NCI-H1930 (cell line): ENCODE measurements around the gene IL1RAP.

Experiments
- DNase-seq, 2 experiments: peaks; one replicate each; lab custom pipeline; 2025; lab: John Stamatoyannopoulos, UW

IL1RAP gene

DNA sequence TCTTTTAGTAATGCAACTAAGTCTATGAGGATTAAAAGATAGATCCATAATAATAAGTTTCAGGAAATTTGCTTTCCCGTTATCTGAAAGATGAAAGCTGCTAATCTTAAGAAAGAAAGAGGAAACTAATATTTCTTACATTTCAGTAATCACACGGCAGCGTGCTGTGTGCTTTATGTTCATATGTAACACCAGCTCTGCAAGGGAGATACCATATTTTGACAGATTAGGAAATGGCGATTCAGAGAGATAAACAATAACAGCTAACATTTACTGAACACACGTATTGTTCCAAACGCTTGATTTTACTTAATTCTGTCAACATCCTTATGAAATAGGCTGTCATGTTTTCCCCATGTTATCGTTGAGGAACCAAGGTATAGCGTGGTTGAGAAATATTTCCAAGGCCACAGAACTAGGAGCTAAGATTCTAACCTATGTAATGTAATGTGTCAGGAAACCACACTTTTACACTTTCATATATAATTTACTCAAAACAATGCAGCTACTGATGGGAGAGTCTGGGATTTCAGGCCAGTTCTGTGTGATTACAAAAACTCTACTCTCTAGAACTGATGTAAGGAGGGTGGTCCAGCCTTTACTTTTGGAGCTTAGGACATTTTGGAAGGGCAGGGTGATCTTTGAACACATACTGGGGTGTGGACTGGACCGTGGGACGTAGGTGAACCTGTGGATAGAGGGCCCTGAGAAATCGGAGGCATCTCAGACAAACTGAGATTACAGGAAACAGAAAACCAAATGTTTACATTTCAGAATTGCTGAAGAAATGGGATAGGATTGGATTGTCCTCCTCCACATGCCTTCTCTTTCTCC is 100.6 kb downstream of the IL1RAP start:
- DNase-seq, result no peak

DNA sequence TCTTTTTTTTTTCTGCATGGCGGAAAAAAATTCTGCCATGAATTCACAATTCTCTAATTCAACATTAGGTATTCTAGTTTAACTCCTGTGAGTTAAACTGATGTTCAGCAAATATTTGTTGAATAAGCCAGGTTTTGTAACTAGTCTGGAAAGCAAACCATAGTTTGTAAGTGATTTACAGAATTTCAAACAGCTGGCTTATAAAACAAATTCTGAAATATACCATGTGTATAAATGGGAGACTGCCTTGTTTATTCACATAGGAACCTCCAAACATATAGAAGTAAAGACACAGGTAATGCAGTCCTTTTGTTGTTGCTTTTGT is 101.1 kb downstream of the IL1RAP start:
- peak in 1 of 2 experiments; percentile 23 for DNase-seq

DNA sequence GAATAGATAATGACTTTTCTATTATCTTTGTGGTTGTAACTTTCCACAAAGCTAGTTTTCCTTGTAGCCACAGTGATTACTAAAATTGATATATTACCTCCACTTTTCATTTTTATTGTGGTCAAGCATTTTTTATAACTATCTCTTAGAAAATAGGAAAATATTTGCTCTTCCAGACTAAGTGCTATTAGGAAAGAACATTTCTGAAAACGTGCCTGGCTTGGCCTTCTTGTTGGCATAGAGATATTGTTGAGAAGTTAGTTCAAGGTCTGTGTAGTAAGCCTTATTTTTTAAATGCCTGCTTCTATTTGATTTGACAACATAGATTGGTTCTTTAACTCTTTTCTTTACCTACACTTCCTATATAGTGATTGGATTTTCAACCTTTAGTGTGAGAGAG is 101.7 kb downstream of the IL1RAP start:
- peak in 1 of 2 experiments; percentile 23 for DNase-seq

DNA sequence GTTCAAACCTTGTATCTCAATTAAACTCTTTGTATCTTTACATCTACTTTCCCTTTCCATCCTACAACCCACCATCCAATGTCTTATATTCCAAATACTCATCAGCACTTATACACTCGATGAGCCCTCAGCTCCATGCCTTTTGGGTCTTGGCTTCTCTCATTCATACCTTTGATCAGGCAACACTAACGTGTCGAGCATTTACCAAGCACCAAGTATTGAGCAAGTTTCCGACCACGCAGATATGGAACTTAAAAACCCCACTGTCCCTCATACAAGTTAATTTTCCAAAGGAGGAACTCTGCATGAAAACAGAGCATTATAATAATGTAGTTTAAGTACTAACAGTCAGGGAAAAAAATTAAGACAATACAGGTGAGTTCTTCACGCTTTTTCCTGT is 102.8 kb downstream of the IL1RAP start:
- no peak for DNase-seq

DNA sequence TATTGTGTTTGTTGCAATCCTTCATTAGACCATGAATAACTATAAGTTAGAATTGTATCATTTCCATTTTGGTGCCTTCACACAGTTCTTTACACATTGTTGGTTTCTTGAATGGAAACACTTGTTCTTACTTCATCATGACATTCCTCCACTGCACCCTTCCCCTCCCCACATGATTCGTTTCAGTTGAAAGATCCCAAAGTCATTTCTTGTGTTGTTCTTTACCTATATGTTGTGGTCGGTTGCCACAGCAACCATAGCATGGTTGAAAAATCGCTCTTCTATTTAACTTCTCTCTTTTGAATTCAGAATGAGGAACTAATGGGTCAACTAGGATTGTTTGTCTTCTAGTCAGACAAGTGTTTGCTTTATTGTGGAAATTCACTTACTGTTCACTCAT is 103.3 kb downstream of the IL1RAP start:
- DNase-seq, result no peak

DNA sequence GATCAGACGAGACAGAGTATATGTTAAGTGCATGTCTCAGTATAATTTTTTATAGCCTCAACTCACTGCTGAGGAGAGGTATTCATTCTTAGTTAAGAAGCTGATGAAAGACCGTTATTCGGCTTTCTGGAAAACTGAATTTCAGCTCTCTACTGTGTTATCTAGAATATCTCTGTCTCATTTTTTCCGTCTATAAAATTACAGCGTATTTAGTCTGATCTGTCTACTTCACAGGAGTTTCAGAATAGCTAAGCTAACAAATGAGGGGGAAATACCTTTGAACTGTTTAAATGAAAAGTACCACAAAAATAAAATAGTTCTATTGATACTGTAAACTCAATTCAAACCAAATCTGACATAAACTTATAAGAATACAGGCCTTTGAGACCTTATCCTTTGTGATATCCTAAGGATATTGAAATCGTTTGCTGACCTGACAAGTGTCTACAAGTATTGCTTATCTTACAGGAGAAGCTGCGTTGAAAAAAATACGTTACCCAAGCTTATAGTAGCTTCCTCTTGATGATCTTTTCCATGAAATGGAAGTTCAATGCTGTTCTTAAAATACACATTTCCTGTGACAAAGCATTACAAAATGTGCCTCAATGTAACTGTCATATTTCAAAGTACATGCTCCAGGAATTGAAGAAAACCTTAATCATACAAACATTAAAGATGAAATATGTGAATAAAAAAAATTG is 104.6 kb downstream of the IL1RAP start:
- no peak for DNase-seq

DNA sequence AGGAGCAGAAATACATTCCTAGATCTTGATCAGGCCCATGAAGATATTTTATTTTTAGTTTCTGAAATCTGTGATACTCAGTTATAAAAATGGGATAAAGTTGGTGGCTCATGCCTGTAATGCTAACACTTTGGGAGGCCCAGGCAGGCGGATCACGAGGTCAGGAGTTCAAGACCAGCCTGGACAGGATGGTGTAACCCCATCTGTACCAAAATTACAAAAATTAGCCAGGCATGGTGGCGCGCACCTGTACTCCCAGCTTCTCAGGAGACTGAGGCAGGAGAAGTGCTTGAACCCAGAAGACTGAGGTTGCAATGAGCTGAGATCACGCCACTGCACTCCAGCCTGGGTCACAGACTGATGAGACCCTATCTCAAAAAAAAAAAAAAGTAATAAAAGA is 105.5 kb downstream of the IL1RAP start:
- no peak for DNase-seq

DNA sequence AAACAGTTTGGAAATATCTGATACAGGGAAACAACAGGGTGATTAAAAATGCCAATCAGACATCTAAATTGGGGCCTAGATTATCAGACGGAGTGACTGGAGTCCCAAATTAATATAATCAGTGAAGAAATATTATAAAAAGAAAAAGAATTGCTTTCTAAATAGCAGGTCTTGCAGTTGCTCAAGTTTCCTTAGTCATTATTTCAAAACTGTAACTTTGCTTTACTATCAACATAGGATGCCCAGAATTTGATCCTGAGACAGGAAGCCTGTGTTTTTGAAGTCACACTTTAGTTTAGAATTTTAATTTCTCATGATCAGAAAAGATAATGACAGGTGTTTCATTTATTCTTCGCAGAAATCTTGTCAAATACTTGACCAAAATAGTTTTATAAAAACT is 105.9 kb downstream of the IL1RAP start:
- no peak for DNase-seq

DNA sequence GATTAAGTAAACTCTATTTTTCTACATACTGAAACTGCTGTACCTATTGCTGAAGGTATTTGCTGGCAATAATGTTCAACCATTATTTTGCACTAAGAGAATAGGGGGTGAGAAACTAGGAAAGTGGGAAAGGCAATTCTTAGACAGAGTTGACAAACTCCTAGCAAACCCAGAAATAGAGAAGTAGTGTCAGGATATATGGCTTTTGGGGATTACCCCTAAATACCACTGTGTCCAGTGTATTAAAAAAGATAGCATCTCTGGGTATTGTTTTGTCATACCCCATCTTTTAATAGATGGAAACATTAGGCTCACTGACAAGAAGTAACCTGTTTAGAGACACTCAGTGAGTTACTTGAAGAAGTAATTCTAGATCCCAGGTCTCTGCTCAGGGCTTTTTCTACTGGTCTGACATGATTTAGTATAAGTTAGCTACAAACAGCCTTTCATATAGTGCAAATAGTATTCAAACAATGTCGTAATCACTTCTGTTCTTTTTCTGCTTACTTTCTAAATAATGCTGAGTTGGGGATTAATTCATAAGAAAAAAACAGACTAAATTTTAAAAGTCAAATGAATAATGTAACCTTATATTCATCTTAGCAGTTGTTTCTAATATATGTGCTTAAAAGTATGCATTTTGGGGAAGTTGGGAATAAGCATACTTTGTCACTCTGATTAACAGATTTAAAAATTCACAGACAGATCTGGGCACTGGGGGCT is 107.2 kb downstream of the IL1RAP start:
- no peak for DNase-seq

DNA sequence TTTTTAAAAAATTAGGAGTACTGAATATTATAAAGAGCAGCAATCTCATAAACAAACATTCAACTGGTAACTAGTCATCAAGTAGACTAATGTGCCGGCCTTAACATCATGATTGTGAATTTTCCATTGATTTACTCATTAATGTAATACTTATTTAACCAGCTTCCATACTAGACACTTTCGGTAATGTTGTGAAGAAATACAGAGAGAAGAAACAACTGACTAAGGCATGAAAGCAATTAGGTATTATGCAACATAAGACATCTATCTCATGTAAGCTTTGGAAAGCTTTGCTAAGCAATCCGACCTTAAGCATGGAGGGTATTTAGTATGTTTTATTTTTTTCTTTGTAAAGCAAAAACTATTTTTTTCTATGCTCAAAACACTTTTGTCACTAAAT is 108.0 kb downstream of the IL1RAP start:
- DNase-seq, result no peak

DNA sequence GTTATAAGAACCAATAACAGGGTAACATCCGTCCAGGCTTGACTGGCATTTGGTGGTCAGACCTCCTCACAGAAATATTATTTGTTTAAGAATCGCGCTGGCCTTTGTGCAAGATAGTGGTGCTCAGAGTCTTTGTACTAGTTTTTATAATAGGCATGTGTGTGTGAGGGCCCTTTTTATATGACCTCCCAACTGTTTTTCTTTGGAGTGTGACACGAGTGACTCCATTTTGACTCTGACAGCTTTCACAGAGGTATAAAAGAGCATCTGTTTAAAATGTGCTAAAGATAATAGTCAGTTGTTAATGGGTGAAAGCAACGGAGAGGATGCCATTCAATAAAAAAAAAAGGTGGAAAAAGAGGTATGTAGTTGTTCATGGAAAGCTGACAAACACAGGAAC is 110.4 kb downstream of the IL1RAP start:
- DNase-seq, result no peak

DNA sequence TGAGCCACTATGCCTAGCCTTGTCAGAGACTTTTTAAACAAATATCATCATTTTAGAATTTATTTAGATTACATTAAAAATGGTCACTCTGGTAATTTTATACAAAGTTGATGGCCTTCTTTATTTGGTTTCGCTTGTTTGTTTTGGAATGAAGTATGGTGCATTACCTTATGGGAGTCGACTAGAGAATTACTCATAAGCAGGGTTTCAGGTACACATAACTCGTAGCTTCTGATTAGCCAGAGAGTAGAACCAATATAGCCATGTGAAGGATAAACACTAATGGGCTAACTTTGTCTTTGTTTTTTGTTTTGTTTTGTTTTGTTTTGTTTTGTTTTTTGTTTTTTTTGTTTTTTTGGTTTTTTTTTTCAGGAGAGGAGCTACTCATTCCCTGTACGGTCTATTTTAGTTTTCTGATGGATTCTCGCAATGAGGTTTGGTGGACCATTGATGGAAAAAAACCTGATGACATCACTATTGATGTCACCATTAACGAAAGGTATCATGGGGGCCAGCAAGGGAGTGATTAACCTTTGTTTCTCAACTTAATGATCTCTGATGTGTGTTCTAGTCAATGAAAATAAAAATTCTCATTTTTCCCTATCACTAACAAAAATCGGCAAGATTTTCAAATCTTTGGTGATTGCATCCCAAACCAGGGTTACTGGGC is 113.2 kb downstream of the IL1RAP start:
- DNase-seq, result no peak

DNA sequence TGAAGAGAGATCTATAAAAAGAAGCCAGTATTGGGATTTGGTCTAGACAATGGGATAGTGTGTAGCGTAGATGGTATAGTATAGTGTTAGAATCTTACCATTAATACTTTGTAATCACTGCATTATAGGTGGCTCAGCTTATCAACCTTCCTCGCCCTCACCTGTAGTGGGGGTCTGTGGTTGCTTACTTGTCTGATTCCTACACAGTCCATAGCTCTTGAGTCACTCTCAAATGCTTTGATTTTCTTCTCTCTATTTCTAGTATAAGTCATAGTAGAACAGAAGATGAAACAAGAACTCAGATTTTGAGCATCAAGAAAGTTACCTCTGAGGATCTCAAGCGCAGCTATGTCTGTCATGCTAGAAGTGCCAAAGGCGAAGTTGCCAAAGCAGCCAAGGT is 115.2 kb downstream of the IL1RAP start:
- DNase-seq, result no peak

DNA sequence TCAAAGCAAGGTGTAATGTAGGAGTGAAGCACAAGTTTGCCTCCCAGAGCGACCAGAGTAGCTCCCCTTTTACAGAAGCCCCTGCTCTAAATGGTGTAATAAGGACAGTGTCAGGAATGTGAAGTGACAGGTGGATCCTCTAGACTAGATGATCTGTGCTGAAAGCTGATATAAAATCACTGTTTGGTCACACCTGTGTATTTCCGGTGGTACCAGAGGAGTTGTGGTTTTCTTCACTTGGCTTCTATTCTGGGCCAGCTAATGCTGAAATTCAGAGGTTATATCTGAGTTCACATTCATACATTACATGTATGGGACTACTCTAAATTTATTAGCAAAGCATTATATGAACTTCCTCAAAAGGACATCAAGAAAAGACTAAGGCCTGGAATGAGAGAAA is 117.4 kb downstream of the IL1RAP start:
- no peak for DNase-seq

DNA sequence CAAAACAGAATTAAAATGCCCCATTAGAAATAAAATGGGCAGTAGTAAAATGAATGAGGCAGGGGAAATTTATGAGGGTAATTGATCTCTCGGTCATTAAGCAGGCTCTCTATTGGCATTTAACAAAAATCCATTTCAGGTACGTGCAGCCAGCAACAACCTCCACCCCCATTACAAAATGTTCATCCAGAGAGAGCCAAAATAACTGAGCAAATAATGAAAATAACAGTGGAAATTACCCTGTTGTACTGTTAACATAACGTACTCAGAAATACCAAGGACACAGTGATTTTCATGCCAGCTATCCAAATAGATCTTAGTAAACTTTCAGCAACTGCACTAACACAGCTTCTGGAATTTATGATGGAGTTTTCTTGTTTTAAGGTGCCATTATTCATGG is 127.7 kb downstream of the IL1RAP start:
- DNase-seq, result no peak

DNA sequence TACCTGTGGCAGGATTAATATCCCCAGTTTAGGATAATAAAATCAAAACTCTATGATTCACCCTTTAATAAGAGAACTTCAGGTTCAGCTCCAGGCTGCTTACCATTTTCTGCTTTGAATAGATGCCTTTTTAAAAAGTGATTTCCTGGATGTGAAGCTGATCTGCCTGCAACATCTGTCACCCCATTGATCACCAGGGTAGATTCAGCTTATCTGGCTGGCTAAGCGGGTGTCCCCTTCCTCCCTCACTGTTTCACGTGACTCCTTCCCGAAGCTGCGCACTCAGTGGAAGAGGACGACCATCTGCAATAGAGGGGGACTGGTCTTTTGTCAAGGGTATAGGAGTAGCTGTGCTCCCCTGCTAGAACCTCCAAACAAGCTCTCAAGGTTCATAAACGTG is 128.1 kb downstream of the IL1RAP start:
- DNase-seq, result no peak

DNA sequence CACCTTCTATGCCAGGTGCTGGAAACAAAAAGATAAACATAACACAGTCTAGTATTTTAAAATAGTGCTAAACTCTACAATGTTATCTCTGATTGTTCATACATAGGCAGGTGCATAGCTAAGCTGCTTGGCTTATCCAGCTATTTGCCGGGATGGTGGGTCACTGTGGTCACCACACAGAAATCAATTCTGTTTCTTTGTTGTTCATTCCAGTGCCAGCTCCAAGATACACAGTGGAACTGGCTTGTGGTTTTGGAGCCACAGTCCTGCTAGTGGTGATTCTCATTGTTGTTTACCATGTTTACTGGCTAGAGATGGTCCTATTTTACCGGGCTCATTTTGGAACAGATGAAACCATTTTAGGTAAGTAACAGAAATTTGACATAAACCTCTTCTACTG is 130.2 kb downstream of the IL1RAP start:
- no peak for DNase-seq

DNA sequence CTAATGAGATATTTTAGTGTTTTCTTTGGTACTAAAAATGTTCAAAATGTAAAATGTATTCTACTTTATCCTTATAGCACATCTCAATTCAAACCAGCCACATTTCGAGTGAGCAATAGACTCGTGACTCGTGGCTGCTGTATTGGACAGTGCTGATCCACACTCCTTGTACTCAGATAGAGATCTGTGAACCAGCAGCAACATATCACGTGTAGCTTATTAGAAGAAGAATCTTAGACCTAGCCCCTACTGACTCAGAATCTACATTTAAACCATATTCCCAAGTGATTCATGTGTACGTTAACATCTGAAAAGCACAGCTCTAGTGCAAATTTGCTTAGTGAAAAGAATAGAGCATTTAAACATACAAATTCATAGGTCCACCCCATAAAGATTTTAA is 130.9 kb downstream of the IL1RAP start:
- DNase-seq, result no peak

DNA sequence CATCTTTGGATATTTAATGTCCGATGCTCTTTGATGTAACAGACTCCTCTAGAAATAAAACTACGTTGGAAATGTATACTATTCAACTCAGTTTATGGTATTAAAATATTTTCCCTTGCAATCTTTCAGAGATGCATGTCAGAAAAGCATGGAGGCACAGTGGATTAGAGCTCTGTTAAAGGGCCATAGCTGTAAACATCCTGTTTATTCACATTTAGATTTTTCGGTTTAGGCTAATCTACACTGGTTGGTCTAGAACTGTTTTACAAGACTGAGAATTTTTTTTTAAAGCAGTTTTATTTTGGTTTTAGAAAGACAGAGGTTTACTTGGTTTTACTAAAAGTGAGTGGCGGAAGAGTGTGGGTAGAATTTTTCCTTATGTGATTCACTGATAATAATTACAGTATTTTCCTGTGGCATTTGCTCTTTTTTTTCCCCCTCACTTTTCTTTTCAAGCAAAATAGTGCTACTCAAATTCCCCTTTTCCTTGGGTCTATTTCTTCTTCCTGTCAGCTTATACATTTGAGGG is 132.1 kb downstream of the IL1RAP start:
- no peak for DNase-seq

DNA sequence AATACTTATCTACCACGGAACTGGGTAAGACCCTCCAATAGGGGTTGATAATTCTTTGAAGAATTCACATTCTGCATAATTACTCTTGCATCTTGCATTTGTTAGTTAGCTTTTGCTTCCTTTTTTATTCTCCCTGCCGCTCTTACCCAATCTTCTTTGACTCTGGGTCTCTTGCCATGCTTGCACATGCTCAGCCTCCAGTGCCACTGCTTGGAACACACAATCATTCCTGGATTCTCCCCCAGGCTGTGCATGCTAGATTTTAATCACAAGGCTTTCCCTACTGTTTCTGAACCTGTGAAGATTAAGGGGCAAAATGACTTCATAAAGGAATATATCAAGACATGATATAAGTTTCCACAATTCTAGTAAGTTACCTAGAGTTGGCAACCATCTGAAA is 133.1 kb downstream of the IL1RAP start:
- DNase-seq, result no peak

DNA sequence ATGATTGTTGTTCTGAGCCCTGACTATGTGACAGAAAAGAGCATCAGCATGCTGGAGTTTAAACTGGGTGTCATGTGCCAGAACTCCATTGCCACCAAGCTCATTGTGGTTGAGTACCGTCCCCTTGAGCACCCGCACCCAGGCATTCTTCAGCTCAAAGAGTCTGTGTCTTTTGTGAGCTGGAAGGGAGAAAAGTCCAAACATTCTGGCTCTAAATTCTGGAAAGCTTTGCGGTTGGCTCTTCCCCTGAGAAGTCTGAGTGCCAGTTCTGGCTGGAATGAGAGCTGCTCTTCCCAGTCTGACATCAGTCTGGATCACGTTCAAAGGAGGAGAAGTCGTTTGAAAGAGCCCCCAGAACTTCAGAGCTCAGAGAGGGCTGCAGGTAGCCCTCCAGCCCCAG is 142.0 kb downstream of the IL1RAP start:
- no peak for DNase-seq

DNA sequence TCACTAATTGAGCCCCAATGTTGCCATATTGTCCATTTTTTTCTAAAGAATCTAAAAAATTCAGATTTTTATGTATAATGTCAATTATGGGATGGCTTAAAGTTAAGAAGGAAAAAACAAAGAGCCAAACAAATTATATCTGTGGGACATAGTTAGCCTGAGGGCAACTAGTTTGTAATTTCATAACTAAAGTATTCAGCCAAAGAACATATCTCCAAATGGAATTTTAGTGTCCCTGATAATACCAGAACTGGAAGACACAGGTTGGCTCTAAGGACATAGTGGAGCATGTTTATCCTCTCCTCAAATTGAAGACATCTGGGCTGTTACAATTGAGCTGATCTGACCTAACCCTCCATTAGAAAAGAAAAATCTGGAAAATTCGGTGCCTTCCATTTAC is 144.2 kb downstream of the IL1RAP start:
- DNase-seq, result no peak
